HepG2 (cell line): ENCODE data around the gene DNMT3L. TPM values are rescaled to one million over a fixed set of nuclear protein-coding genes. Genes with fewer than 3 reads are reported as not detected.

ENCODE experiments used
- FOSL1 ChIP-seq: sonication (generic); formaldehyde crosslinking; IDR thresholded peaks from 2 replicates; pipeline ENCODE4 v1.9.0; 2021; ENCODE audit warnings: missing genetic modification reagents, borderline replicate concordance
- HDAC1 ChIP-seq: sonication (generic); formaldehyde crosslinking; IDR thresholded peaks from 2 replicates; pipeline ENCODE4 v1.5.1; 2020; ENCODE audit warnings: mild to moderate bottlenecking, missing genetic modification reagents
- MEIS1 ChIP-seq: sonication (generic); formaldehyde crosslinking; IDR thresholded peaks from 2 replicates; pipeline ENCODE4 v1.9.0; 2021; ENCODE audit warnings: mild to moderate bottlenecking, missing genetic modification reagents, moderate library complexity, borderline replicate concordance
- MTA1 ChIP-seq: sonication (generic); formaldehyde crosslinking; IDR thresholded peaks from 2 replicates; pipeline ENCODE4 v1.4.0; 2020; ENCODE audit warnings: missing genetic modification reagents, mild to moderate bottlenecking, borderline replicate concordance
- NFKBIZ ChIP-seq: IDR thresholded peaks from 2 replicates; pipeline ENCODE4 v1.6.1; 2018; ENCODE audit warnings: missing genetic modification reagents, missing compliant biosample characterization
- SAFB2 ChIP-seq: sonication (generic); formaldehyde crosslinking; IDR thresholded peaks from 2 replicates; pipeline ENCODE4 v1.5.1; 2020; ENCODE audit warnings: missing genetic modification reagents, low read depth, mild to moderate bottlenecking, borderline replicate concordance
- TCF7 ChIP-seq: sonication (generic); IDR thresholded peaks from 2 replicates; pipeline ENCODE4 v1.6.1; 2016; ENCODE audit warnings: antibody characterized with exemption, low read depth
- USF2 ChIP-seq, 2 experiments: sonication (generic) in 1 of 2; formaldehyde crosslinking in 1 of 2; IDR thresholded peaks; 2 replicates each; pipeline versions ENCODE4 v1.5.1 to v1.6.1; 2011 to 2020; ENCODE audit warnings: borderline replicate concordance in 1 of 2, low read depth in 1 of 2, low read length in 1 of 2, mild to moderate bottlenecking in 1 of 2, missing genetic modification reagents in 1 of 2, moderate library complexity in 1 of 2
- ZBTB1 ChIP-seq: sonication (generic); formaldehyde crosslinking; IDR thresholded peaks from 2 replicates; pipeline ENCODE4 v1.4.0; 2020; ENCODE audit warnings: missing genetic modification reagents, borderline replicate concordance
- ZBTB44 ChIP-seq: sonication (generic); formaldehyde crosslinking; IDR thresholded peaks from 2 replicates; pipeline ENCODE4 v1.4.0; 2020; ENCODE audit warnings: missing genetic modification reagents
- ZBTB8A ChIP-seq: sonication (generic); formaldehyde crosslinking; IDR thresholded peaks from 2 replicates; pipeline ENCODE4 v1.4.0; 2020; ENCODE audit warnings: mild to moderate bottlenecking, low read depth, missing genetic modification reagents, borderline replicate concordance
- ZNF263 ChIP-seq: sonication (generic); formaldehyde crosslinking; IDR thresholded peaks from 2 replicates; pipeline ENCODE4 v1.4.0; 2020; ENCODE audit warnings: missing genetic modification reagents
- ZNF383 ChIP-seq: sonication (generic); formaldehyde crosslinking; IDR thresholded peaks from 2 replicates; pipeline ENCODE4 v1.4.0; 2020; ENCODE audit warnings: missing genetic modification reagents, mild to moderate bottlenecking, borderline replicate concordance
- ZNF574 ChIP-seq: sonication (generic); formaldehyde crosslinking; IDR thresholded peaks from 2 replicates; pipeline ENCODE4 v1.4.0; 2020; ENCODE audit warnings: missing genetic modification reagents
- ZNF615 ChIP-seq: sonication (generic); formaldehyde crosslinking; IDR thresholded peaks from 2 replicates; pipeline ENCODE4 v1.5.0; 2020; ENCODE audit warnings: mild to moderate bottlenecking, missing genetic modification reagents, borderline replicate concordance
- ZNF616 ChIP-seq: sonication (generic); formaldehyde crosslinking; IDR thresholded peaks from 2 replicates; pipeline ENCODE4 v1.5.0; 2020; ENCODE audit warnings: low read depth, mild to moderate bottlenecking, missing genetic modification reagents
- polyA plus RNA-seq, 8 experiments: library from polyadenylated mRNA; depleted of rRNA in 3 of 8; stranded (reverse) in 7 of 8; unstranded in 1 of 8; fragments of >200 nt; fragmentation: Illumina TruSeq in 4 of 8; extraction: Trizol in 4 of 8; gene quantifications; 2 replicates each; pipeline versions ENCODE4 v1.2.1 to v1.2.3, GENCODE V29; 2011 to 2016; ENCODE audit warnings: low read depth in 4 of 8, missing spikeins in 1 of 8, mixed read lengths in 1 of 8; ENCODE audit not compliant: insufficient read depth in 1 of 8
- total RNA-seq, 5 experiments: library from RNA; depleted of rRNA; stranded (reverse); fragments of >200 nt; fragmentation: Illumina TruSeq; extraction: Trizol; gene quantifications; 2 replicates each; pipeline ENCODE4 v1.2.3, GENCODE V29; 2016; ENCODE audit warnings: low read depth in 1 of 5
- TF ChIP-seq, protein P1 (sequence below), 2 experiments: sonication (generic) in 1 of 2; formaldehyde crosslinking in 1 of 2; IDR thresholded peaks; 2 replicates each; pipeline versions ENCODE4 v1.4.0 to v1.6.1; 2018 to 2020; ENCODE audit warnings: missing genetic modification reagents in 2 of 2, borderline replicate concordance in 1 of 2, low read depth in 1 of 2, mild to moderate bottlenecking in 1 of 2, missing biosample characterization in 1 of 2
- TF ChIP-seq, protein P2 (sequence below): sonication (generic); formaldehyde crosslinking; IDR thresholded peaks from 2 replicates; pipeline ENCODE4 v1.4.0; 2020; ENCODE audit warnings: missing genetic modification reagents

Gene DNMT3L
- total and polyA plus RNA-seq, 2 of the 13 experiments (the other 11 are each of a cell fraction or from before 2014, with no cell fraction given), result 0.75 to 1.7 TPM

- TF ChIP-seq ZNF574 (CRISPR knock-in tag) (no peak), ZBTB1 (CRISPR knock-in tag) (no peak), ZBTB8A (CRISPR knock-in tag) (no peak), ZNF383 (CRISPR knock-in tag) (no peak), FOSL1 (CRISPR knock-in tag) (no peak), ZNF616 (CRISPR knock-in tag) (no peak), MEIS1 (CRISPR knock-in tag) (no peak), MTA1 (CRISPR knock-in tag) (0 out of 2 replicates have a peak, but pooled peaks have one; percentile 28), HDAC1 (CRISPR knock-in tag) (no peak), USF2 (IDR thresholded peaks at IDR 0.05; ENCODE audit: low read depth, low read length) (no peak), USF2 (CRISPR knock-in tag; IDR thresholded peaks at IDR 0.05; ENCODE audit: borderline replicate concordance) (no peak), TCF7 (no peak), ZNF263 (CRISPR knock-in tag) (0 out of 2 replicates have a peak, but pooled peaks have one; percentile 26), NFKBIZ (CRISPR knock-in tag) (no peak), SAFB2 (CRISPR knock-in tag) (no peak), ZNF615 (CRISPR knock-in tag) (no peak), ZBTB44 (no peak)
- TF ChIP-seq, protein P1, sequence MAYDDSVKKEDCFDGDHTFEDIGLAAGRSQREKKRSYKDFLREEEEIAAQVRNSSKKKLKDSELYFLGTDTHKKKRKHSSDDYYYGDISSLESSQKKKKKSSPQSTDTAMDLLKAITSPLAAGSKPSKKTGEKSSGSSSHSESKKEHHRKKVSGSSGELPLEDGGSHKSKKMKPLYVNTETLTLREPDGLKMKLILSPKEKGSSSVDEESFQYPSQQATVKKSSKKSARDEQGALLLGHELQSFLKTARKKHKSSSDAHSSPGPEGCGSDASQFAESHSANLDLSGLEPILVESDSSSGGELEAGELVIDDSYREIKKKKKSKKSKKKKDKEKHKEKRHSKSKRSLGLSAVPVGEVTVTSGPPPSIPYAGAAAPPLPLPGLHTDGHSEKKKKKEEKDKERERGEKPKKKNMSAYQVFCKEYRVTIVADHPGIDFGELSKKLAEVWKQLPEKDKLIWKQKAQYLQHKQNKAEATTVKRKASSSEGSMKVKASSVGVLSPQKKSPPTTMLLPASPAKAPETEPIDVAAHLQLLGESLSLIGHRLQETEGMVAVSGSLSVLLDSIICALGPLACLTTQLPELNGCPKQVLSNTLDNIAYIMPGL (CRISPR knock-in tag; IDR thresholded peaks at IDR 0.05; ENCODE audit: borderline replicate concordance in 1 of 2, low read depth in 1 of 2), result 0 out of 4 replicates have a peak, but pooled peaks of 1 of the 2 experiments have one; percentile 6
- TF ChIP-seq, protein P2, sequence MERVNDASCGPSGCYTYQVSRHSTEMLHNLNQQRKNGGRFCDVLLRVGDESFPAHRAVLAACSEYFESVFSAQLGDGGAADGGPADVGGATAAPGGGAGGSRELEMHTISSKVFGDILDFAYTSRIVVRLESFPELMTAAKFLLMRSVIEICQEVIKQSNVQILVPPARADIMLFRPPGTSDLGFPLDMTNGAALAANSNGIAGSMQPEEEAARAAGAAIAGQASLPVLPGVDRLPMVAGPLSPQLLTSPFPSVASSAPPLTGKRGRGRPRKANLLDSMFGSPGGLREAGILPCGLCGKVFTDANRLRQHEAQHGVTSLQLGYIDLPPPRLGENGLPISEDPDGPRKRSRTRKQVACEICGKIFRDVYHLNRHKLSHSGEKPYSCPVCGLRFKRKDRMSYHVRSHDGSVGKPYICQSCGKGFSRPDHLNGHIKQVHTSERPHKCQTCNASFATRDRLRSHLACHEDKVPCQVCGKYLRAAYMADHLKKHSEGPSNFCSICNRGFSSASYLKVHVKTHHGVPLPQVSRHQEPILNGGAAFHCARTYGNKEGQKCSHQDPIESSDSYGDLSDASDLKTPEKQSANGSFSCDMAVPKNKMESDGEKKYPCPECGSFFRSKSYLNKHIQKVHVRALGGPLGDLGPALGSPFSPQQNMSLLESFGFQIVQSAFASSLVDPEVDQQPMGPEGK, result peak; percentile 49; the same call in 1 of the 2 replicates
Measured at GRCh38 chr21:44304877-44305293, 43.2 kb upstream of the DNMT3L start (continued).
